IMR-90 (cell line): ENCODE data around the gene SH3RF3. TPM values are rescaled to one million over a fixed set of nuclear protein-coding genes. Genes with fewer than 3 reads are reported as not detected.

Experiments
- ATAC-seq: fragments of 200-7000 bp; cut with Tn5 transposase; 2 replicates; pipeline ENCODE4 v1.9.1; 2020; ENCODE audit warnings: low read depth, mild to moderate bottlenecking, moderate library complexity
- BruUV-seq: library from RNA; stranded (reverse); fragments of 400-500 nt; replicated peaks from 2 replicates; lab custom pipeline; 2021; lab: Mats Ljungman, UMichigan
- CTCF ChIA-PET: fragments of 300-600 bp; formaldehyde crosslinking; extraction: SDS; loops from one replicate; lab custom pipeline; 2021; ENCODE audit warnings: antibody characterized with exemption; lab: Yijun Ruan, JAX
- POLR2A ChIA-PET: fragments of 300-600 bp; sonication (Branson Sonifier 250); formaldehyde crosslinking; loops from one replicate; lab custom pipeline; 2022; ENCODE audit warnings: antibody characterized with exemption; ENCODE audit not compliant: unreplicated experiment; lab: Charles Lee
- DNase-seq: peaks from one replicate; pipeline ENCODE4 v3.0.0; 2013
- H2AFZ ChIP-seq: replicated peaks from 2 replicates; pipeline ENCODE3; 2013; ENCODE audit warnings: low read length, mild to moderate bottlenecking; ENCODE audit not compliant: poor library complexity
- H2AK5ac ChIP-seq: 2 replicates; pipeline ENCODE4 v1.6.1; 2013; ENCODE audit warnings: low read depth, low read length, inconsistent platforms
- H2AK9ac ChIP-seq: replicated peaks from 2 replicates; pipeline ENCODE3; 2013; ENCODE audit warnings: mild to moderate bottlenecking, low read depth, low read length, moderate library complexity; ENCODE audit not compliant: poor library complexity
- H2BK120ac ChIP-seq: 2 replicates; pipeline ENCODE4 v1.6.1; 2013; ENCODE audit warnings: low read depth, low read length, inconsistent platforms
- H2BK15ac ChIP-seq: 3 replicates; pipeline ENCODE4 v1.6.1; 2013; ENCODE audit warnings: low read depth, low read length, inconsistent platforms
- H2BK20ac ChIP-seq: 2 replicates; pipeline ENCODE4 v1.6.1; 2013; ENCODE audit warnings: low read depth, mild to moderate bottlenecking, inconsistent platforms, low read length, moderate library complexity
- H2BK5ac ChIP-seq: 2 replicates; pipeline ENCODE4 v1.6.1; 2013; ENCODE audit warnings: mild to moderate bottlenecking, low read depth, low read length, inconsistent platforms; ENCODE audit not compliant: poor library complexity, severe bottlenecking
- H3K14ac ChIP-seq: replicated peaks from 2 replicates; pipeline ENCODE4 v1.6.1; 2013; ENCODE audit warnings: low read depth, low read length, inconsistent platforms
- H3K18ac ChIP-seq: 2 replicates; pipeline ENCODE4 v1.6.1; 2013; ENCODE audit warnings: low read depth, low read length, control low read depth
- H3K23ac ChIP-seq: 2 replicates; pipeline ENCODE4 v1.6.1; 2013; ENCODE audit warnings: low read depth, low read length, inconsistent platforms
- H3K27ac ChIP-seq: 2 replicates; pipeline ENCODE4 v1.5.1; 2013; ENCODE audit warnings: mild to moderate bottlenecking, control low read depth, low read length; ENCODE audit not compliant: insufficient read depth
- H3K27me3 ChIP-seq: 2 replicates; pipeline ENCODE4 v1.6.1; 2013; ENCODE audit warnings: low read length; ENCODE audit not compliant: control insufficient read depth, insufficient read depth
- H3K36me3 ChIP-seq: 2 replicates; pipeline ENCODE4 v1.6.1; 2013; ENCODE audit warnings: low read length, mixed read lengths; ENCODE audit not compliant: control insufficient read depth, insufficient read depth
- H3K4ac ChIP-seq: 2 replicates; pipeline ENCODE4 v1.6.1; 2013; ENCODE audit warnings: low read depth, low read length, inconsistent platforms
- H3K4me1 ChIP-seq: 2 replicates; pipeline ENCODE4 v1.6.1; 2013; ENCODE audit warnings: low read length, mixed read lengths; ENCODE audit not compliant: control insufficient read depth, insufficient read depth
- H3K4me2 ChIP-seq: 2 replicates; pipeline ENCODE4 v1.6.1; 2013; ENCODE audit warnings: low read depth, mild to moderate bottlenecking, control low read depth, low read length, moderate library complexity
- H3K4me3 ChIP-seq: 2 replicates; pipeline ENCODE4 v1.5.1; 2013; ENCODE audit warnings: low read depth, mild to moderate bottlenecking, control low read depth, low read length, moderate library complexity; ENCODE audit not compliant: insufficient read depth
- H3K56ac ChIP-seq: 2 replicates; pipeline ENCODE4 v1.6.1; 2013; ENCODE audit warnings: low read length, inconsistent platforms; ENCODE audit not compliant: insufficient read depth; ENCODE audit errors: extremely low read depth
- H3K79me1 ChIP-seq, 2 experiments: 2 replicates each; pipeline ENCODE4 v1.6.1; 2013; ENCODE audit warnings: low read length in 2 of 2, inconsistent platforms in 1 of 2, low read depth in 1 of 2
- H3K9ac ChIP-seq: 2 replicates; pipeline ENCODE4 v1.6.1; 2013; ENCODE audit warnings: low read depth, low read length, control low read depth
- H3K9me1 ChIP-seq: 2 replicates; pipeline ENCODE4 v1.6.1; 2013; ENCODE audit warnings: low read length, inconsistent platforms; ENCODE audit not compliant: insufficient read depth
- H3K9me3 ChIP-seq: 2 replicates; pipeline ENCODE4 v1.6.1; 2013; ENCODE audit warnings: low read length; ENCODE audit not compliant: control insufficient read depth, insufficient read depth
- H4K20me1 ChIP-seq: 2 replicates; pipeline ENCODE4 v1.6.1; 2013; ENCODE audit warnings: low read length, inconsistent platforms; ENCODE audit not compliant: insufficient read depth
- H4K5ac ChIP-seq: 2 replicates; pipeline ENCODE4 v1.6.1; 2013; ENCODE audit warnings: mild to moderate bottlenecking, low read depth, low read length, control low read depth
- H4K8ac ChIP-seq, 2 experiments: 2 replicates each; pipeline ENCODE4 v1.6.1; 2013; ENCODE audit warnings: low read depth in 2 of 2, low read length in 2 of 2, control low read depth in 1 of 2, inconsistent platforms in 1 of 2
- H4K91ac ChIP-seq: 2 replicates; pipeline ENCODE4 v1.6.1; 2013; ENCODE audit warnings: low read depth, low read length, inconsistent platforms; ENCODE audit not compliant: insufficient read depth
- CEBPB ChIP-seq: IDR thresholded peaks from 2 replicates; pipeline ENCODE4 v1.6.1; 2012; ENCODE audit warnings: low read depth, low read length, improper control_type of control experiment
- FOS ChIP-seq: fragments of 150-350 bp; IDR thresholded peaks from 2 replicates; pipeline ENCODE4 v1.6.1; 2016; ENCODE audit warnings: low read depth, low read length
- NFE2L2 ChIP-seq: fragments of 150-350 bp; IDR thresholded peaks from 2 replicates; pipeline ENCODE4 v1.6.1; 2016; ENCODE audit warnings: low read depth, mild to moderate bottlenecking, low read length
- RCOR1 ChIP-seq: IDR thresholded peaks from 2 replicates; pipeline ENCODE4 v1.6.1; 2012; ENCODE audit warnings: mild to moderate bottlenecking, low read length, improper control_type of control experiment; ENCODE audit not compliant: insufficient replicate concordance
- WGBS, 2 experiments: methylation state at CpG; one replicate each; pipeline versions ENCODE4 v1.1.5 to v1.1.7; 2013; ENCODE audit warnings: missing lambda C conversion rate in 2 of 2; ENCODE audit not compliant: insufficient read length in 1 of 2; ENCODE audit errors: extremely low coverage in 2 of 2; 5-methylcytosine and 5-hydroxymethylcytosine counted together
- dilution Hi-C: fragments of 300-500 bp; cut with HindIII; formaldehyde crosslinking; loops from one replicate; pipeline ENCODE4 v1.14.3; 2018; ENCODE audit warnings: low sequenced_read_pairs; ENCODE audit not compliant: unreplicated experiment
- in situ Hi-C: fragments of 300-500 bp; cut with MboI; formaldehyde crosslinking; loops from 3 replicates; pipeline ENCODE4 v1.14.3; 2019; ENCODE audit warnings: low sequenced_read_pairs, inconsistent platforms, mixed read lengths
- intact Hi-C: fragments of 100-400 bp; cut with micrococcal nuclease; formaldehyde crosslinking; loops from 2 replicates; pipeline ENCODE4 v1.10.0; 2022
- polyA plus RNA-seq, 3 experiments: library from polyadenylated mRNA; depleted of rRNA; stranded (reverse); fragments of >200 nt; gene quantifications; 2 replicates each; pipeline ENCODE4 v1.2.3, GENCODE V29; 2012; ENCODE audit warnings: low replicate concordance in 1 of 3
- total RNA-seq: library from RNA; depleted of rRNA; stranded (reverse); fragments of >200 nt; gene quantifications from 2 replicates; pipeline ENCODE4 v1.2.3, GENCODE V29; 2012
- TF ChIP-seq, protein P1 (sequence below): conservative IDR thresholded peaks from 2 replicates; pipeline ENCODE4 v1.5.1; 2012; ENCODE audit warnings: mild to moderate bottlenecking, low read depth, low read length, improper control_type of control experiment
- TF ChIP-seq, protein P2 (sequence below): fragments of 150-350 bp; IDR thresholded peaks from 2 replicates; pipeline ENCODE4 v1.6.1; 2016; ENCODE audit warnings: low read depth, mild to moderate bottlenecking, low read length, moderate library complexity, borderline replicate concordance

Gene SH3RF3
- total and polyA plus RNA-seq, 2 of the 4 experiments (the other 2 are of a cell fraction): 3.4 to 5.3 TPM

DNA sequence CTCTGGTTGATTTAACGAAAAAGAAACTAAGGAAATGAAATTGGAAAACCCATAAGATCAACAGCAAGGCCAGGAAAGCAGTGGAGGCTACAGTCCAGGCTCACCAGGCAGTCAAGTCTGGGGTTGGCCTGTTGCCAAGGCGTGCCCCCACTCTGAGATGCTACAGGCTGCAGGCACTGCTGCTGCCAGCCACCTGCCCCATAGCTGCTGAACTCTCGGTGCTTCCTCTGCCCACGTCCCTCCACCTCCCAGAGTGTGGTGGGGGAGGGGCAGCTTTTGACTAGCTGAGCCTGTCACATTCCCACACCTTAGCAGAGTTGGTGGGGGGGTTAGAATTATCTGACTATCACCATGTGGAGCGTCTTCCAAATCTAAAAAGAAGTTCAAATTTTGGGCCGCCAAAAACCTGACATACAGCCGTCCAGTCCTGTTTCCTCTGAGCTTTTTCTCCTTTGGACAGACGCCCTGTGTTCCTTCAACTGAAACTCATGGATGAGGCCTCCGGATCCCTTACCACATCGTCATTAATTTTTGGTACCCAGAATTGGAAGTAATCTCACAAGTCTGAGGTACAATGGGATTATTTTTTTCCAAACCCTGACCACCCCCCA is 3.9 kb upstream of the SH3RF3 start:
- H2BK120ac ChIP-seq: peak overlapping the region; percentile 63
- no peak overlapping the region for H3K56ac ChIP-seq
- no peak overlapping the region for H4K5ac ChIP-seq
- no TSS peak for BruUV-seq
- H4K91ac ChIP-seq: peak overlapping the region; percentile 54; the same call in 1 of the 2 replicates
- peaks cover 13% of the 10 kb centered on the region for H3K4me1 ChIP-seq
- peak overlapping the region; percentile 79 for H2BK5ac ChIP-seq
- peak overlapping the region; percentile 51 for H3K27ac ChIP-seq
- peak overlapping the region; percentile 43; the same call in 1 of the 2 replicates for H3K18ac ChIP-seq
- peaks cover 16% of the 10 kb centered on the region for H4K20me1 ChIP-seq
- H2AK9ac ChIP-seq: peak overlapping the region; percentile 18
- H2AK5ac ChIP-seq: peak overlapping the region; percentile 72
- DNase-seq (no peak), ATAC-seq (no peak)
- dilution Hi-C loops (no loop called here), intact Hi-C loops (loop anchor here (2.0 to 5.0 kb wide), 3 partner anchors 137 to 252 kb away; no protein-coding TSS in a partner anchor), in situ Hi-C loops (loop anchor here (5.0 to 25.0 kb wide), 2 partner anchors 212 to 382 kb away; no protein-coding TSS in a partner anchor)
- H3K36me3 ChIP-seq: no peaks in the 10 kb centered on the region
- H3K9ac ChIP-seq: no peak overlapping the region
- peaks cover 0 to 26% of the 10 kb centered on the region in 2 experiments; a peak in 2 of 4 replicates for H3K79me1 ChIP-seq
- peak overlapping the region; percentile 5 for H2AFZ ChIP-seq
- H2BK15ac ChIP-seq: peak overlapping the region; percentile 25; the same call in 1 of the 3 replicates
- peak overlapping the region; percentile 71 for H3K4ac ChIP-seq
- POLR2A ChIA-PET: interaction anchor here (0.6 kb wide), 1 partner anchor 104 kb away, joined by 9 read pairs; no protein-coding TSS in a partner anchor
- peak overlapping the region; percentile 72 for H2BK20ac ChIP-seq
- H3K9me3 ChIP-seq: 0 out of 2 replicates have a peak, but pooled peaks cover 2% of the 10 kb centered on the region
- 66% methylated on average over 4 of the region's 10 CpGs; no CpG with 5 or more reads in 1 of the 2 experiments for WGBS, 2 experiments
- no peak overlapping the region for H3K4me3 ChIP-seq
- peaks cover 12% of the 10 kb centered on the region for H3K9me1 ChIP-seq
- no peak overlapping the region; the same call in 1 of the 2 replicates for H3K4me2 ChIP-seq
- peak overlapping the region in 1 of 2 experiments; percentile 81; a peak in 2 of 4 replicates for H4K8ac ChIP-seq
- no peak overlapping the region for H3K23ac ChIP-seq
- peaks cover 23% of the 10 kb centered on the region for H3K27me3 ChIP-seq
- no peak overlapping the region for H3K14ac ChIP-seq
- no peak for TF ChIP-seq FOS
- TF ChIP-seq NFE2L2: no peak
- TF ChIP-seq, protein P1, sequence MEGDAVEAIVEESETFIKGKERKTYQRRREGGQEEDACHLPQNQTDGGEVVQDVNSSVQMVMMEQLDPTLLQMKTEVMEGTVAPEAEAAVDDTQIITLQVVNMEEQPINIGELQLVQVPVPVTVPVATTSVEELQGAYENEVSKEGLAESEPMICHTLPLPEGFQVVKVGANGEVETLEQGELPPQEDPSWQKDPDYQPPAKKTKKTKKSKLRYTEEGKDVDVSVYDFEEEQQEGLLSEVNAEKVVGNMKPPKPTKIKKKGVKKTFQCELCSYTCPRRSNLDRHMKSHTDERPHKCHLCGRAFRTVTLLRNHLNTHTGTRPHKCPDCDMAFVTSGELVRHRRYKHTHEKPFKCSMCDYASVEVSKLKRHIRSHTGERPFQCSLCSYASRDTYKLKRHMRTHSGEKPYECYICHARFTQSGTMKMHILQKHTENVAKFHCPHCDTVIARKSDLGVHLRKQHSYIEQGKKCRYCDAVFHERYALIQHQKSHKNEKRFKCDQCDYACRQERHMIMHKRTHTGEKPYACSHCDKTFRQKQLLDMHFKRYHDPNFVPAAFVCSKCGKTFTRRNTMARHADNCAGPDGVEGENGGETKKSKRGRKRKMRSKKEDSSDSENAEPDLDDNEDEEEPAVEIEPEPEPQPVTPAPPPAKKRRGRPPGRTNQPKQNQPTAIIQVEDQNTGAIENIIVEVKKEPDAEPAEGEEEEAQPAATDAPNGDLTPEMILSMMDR: no peak
- TF ChIP-seq, protein P2, sequence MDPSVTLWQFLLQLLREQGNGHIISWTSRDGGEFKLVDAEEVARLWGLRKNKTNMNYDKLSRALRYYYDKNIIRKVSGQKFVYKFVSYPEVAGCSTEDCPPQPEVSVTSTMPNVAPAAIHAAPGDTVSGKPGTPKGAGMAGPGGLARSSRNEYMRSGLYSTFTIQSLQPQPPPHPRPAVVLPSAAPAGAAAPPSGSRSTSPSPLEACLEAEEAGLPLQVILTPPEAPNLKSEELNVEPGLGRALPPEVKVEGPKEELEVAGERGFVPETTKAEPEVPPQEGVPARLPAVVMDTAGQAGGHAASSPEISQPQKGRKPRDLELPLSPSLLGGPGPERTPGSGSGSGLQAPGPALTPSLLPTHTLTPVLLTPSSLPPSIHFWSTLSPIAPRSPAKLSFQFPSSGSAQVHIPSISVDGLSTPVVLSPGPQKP: no peak
- TF ChIP-seq RCOR1: no peak
- TF ChIP-seq CEBPB: no peak
- CTCF ChIA-PET: no interaction called here
